GM18520 (cell line): Measurements from ENCODE around the gene CHRND.
"Not testable (repeated sequence)": the region's sequence is repeated elsewhere in the genome, so short reads cannot be mapped to it uniquely, and the experiment has no call there.

Experiments
- ATAC-seq: cut with Tn5 transposase; IDR thresholded peaks from one replicate; pipeline ENCODE4 v1.9.1; 2021; ENCODE audit not compliant: unreplicated experiment

The CHRND gene

GRCh38 chr2:232524771-232525170, 1.2 kb upstream of the CHRND start:
- ATAC-seq = no peak

- no peak for ATAC-seq
These were observed 761 bp upstream of the CHRND start for GRCh38 chr2:232525199-232525598.

- ATAC-seq = no peak
These were observed 497 bp downstream of the CHRND start for GRCh38 chr2:232526372-232526941.

- ATAC-seq = no peak
These were observed 2.0 kb downstream of the CHRND start for GRCh38 chr2:232527905-232528470.

- no peak for ATAC-seq
These were observed 2.9 kb downstream of the CHRND start for GRCh38 chr2:232528746-232529460.

- ATAC-seq = no peak
These were observed 4.0 kb downstream of the CHRND start for GRCh38 chr2:232529806-232530547.

- no peak for ATAC-seq
These were observed 4.8 kb downstream of the CHRND start for GRCh38 chr2:232530626-232531260.

- no peak for ATAC-seq
These were observed 6.5 kb downstream of the CHRND start for GRCh38 chr2:232532419-232532818.

GRCh38 chr2:232532821-232533220, 6.9 kb downstream of the CHRND start:
- ATAC-seq = not testable (repeated sequence)

GRCh38 chr2:232533944-232534710, 8.2 kb downstream of the CHRND start:
- ATAC-seq = no peak

- no peak for ATAC-seq
These were observed 9.1 kb downstream of the CHRND start for GRCh38 chr2:232534940-232535651.

- ATAC-seq = no peak
These were observed 10.0 kb downstream of the CHRND start for GRCh38 chr2:232535761-232536530.

GRCh38 chr2:232537079-232537478, 11.1 kb downstream of the CHRND start:
- no peak for ATAC-seq

GRCh38 chr2:232537499-232537898, 11.5 kb downstream of the CHRND start:
- ATAC-seq = no peak

GRCh38 chr2:232538671-232539070, 12.7 kb downstream of the CHRND start:
- no peak for ATAC-seq

GRCh38 chr2:232539298-232540231, 13.6 kb downstream of the CHRND start, which contains the start of gene CHRNG:
Gene CHRNG, plus strand, starts transcription at chr2:232539692. Its CDS starts 56 bp downstream, at chr2:232539748.
- ATAC-seq = no peak

GRCh38 chr2:232540441-232541041, 14.6 kb downstream of the CHRND start:
- ATAC-seq = no peak
